Measurements from ENCODE around the gene ZNF221. TPM values are rescaled to one million over a fixed set of nuclear protein-coding genes. Genes with fewer than 3 reads are reported as not detected.

ZNF221 gene
- total and polyA plus RNA-seq, 9 of the 15 experiments (the other 6 are each of a cell fraction or from before 2014, with no cell fraction given): 0.32 to 1.4 (median 0.45) TPM

DNA sequence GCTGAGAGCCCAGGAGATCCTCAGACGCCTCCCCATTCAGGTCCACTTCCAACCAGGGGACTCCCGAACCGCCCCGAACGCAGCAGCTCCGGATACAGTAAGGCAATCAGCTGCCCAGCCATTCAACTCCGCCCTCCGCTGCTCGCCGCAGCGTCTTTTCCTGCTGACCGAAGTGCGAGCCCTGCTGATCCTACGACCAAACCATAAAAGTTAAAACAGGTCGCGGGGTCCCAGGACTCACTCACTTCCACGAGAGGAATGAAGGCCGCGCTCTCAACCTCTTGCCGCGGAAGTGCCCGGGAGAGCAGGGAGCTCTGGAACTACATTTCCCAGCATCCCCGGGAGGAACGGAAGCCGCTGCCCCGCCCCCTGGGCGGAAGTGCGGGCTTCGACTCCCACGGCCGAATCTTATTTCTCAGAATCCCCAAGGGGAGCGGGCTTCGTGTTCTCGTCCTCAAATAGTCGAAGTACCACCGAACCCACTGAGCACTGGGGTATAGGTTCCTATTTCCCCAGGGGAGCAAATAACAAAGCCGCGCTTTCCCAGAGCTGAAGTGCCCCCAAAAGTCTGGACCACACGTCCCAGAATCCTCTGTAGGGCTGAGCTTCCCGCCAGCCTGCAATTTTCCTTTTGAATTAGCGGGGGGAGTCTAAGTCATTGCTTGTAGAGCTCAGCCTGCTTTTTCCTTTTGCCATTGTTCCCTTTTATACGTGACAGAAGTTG, 15.9 kb upstream of the ZNF221 start, which contains the start of gene ZNF45 (continued):
- TF ChIP-seq, protein P1, sequence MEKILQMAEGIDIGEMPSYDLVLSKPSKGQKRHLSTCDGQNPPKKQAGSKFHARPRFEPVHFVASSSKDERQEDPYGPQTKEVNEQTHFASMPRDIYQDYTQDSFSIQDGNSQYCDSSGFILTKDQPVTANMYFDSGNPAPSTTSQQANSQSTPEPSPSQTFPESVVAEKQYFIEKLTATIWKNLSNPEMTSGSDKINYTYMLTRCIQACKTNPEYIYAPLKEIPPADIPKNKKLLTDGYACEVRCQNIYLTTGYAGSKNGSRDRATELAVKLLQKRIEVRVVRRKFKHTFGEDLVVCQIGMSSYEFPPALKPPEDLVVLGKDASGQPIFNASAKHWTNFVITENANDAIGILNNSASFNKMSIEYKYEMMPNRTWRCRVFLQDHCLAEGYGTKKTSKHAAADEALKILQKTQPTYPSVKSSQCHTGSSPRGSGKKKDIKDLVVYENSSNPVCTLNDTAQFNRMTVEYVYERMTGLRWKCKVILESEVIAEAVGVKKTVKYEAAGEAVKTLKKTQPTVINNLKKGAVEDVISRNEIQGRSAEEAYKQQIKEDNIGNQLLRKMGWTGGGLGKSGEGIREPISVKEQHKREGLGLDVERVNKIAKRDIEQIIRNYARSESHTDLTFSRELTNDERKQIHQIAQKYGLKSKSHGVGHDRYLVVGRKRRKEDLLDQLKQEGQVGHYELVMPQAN (IDR thresholded peaks at IDR 0.05; ENCODE audit: borderline replicate concordance): 0 out of 2 replicates have a peak, but pooled peaks have one; percentile 28
- no peak for TF ChIP-seq JUNB (CRISPR knock-in tag; conservative IDR thresholded peaks at IDR 0.05)
- TF ChIP-seq, protein P2, sequence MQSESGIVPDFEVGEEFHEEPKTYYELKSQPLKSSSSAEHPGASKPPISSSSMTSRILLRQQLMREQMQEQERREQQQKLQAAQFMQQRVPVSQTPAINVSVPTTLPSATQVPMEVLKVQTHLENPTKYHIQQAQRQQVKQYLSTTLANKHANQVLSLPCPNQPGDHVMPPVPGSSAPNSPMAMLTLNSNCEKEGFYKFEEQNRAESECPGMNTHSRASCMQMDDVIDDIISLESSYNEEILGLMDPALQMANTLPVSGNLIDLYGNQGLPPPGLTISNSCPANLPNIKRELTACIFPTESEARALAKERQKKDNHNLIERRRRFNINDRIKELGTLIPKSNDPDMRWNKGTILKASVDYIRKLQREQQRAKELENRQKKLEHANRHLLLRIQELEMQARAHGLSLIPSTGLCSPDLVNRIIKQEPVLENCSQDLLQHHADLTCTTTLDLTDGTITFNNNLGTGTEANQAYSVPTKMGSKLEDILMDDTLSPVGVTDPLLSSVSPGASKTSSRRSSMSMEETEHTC (IDR thresholded peaks at IDR 0.05): no peak
- no peak for TF ChIP-seq GTF2F1 (IDR thresholded peaks at IDR 0.05; ENCODE audit: low read depth, low read length)
- TF ChIP-seq ZNF263 (CRISPR knock-in tag; IDR thresholded peaks at IDR 0.05; ENCODE audit: borderline replicate concordance): no peak
- TF ChIP-seq, protein P3, sequence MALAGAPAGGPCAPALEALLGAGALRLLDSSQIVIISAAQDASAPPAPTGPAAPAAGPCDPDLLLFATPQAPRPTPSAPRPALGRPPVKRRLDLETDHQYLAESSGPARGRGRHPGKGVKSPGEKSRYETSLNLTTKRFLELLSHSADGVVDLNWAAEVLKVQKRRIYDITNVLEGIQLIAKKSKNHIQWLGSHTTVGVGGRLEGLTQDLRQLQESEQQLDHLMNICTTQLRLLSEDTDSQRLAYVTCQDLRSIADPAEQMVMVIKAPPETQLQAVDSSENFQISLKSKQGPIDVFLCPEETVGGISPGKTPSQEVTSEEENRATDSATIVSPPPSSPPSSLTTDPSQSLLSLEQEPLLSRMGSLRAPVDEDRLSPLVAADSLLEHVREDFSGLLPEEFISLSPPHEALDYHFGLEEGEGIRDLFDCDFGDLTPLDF (CRISPR knock-in tag; IDR thresholded peaks at IDR 0.05): no peak
- no peak; the same call in 1 of the 2 replicates for TF ChIP-seq KLF16 (IDR thresholded peaks at IDR 0.05)
- TF ChIP-seq LEF1 (IDR thresholded peaks at IDR 0.05): no peak
- peak; percentile 85 for TF ChIP-seq CXXC5 (CRISPR knock-in tag; IDR thresholded peaks at IDR 0.05)
- no peak for TF ChIP-seq GTF2E2 (tag; IDR thresholded peaks at IDR 0.05)
- no peak for TF ChIP-seq NELFE (IDR thresholded peaks at IDR 0.05; ENCODE audit: insufficient read depth, insufficient read length)
- TF ChIP-seq SREBF2 (CRISPR knock-in tag; IDR thresholded peaks at IDR 0.05): no peak
- TF ChIP-seq SREBF1 (IDR thresholded peaks at IDR 0.05; ENCODE audit: borderline replicate concordance, low read depth, low read length): no peak
- no peak for TF ChIP-seq RBM25 (IDR thresholded peaks at IDR 0.05; ENCODE audit: low read depth, low read length, severe bottlenecking)
- TF ChIP-seq, protein P4, sequence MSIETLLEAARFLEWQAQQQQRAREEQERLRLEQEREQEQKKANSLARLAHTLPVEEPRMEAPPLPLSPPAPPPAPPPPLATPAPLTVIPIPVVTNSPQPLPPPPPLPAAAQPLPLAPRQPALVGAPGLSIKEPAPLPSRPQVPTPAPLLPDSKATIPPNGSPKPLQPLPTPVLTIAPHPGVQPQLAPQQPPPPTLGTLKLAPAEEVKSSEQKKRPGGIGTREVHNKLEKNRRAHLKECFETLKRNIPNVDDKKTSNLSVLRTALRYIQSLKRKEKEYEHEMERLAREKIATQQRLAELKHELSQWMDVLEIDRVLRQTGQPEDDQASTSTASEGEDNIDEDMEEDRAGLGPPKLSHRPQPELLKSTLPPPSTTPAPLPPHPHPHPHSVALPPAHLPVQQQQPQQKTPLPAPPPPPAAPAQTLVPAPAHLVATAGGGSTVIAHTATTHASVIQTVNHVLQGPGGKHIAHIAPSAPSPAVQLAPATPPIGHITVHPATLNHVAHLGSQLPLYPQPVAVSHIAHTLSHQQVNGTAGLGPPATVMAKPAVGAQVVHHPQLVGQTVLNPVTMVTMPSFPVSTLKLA (conservative IDR thresholded peaks at IDR 0.05): peak in 1 of 2 experiments; percentile 57; a peak in 1 of 4 replicates
- TF ChIP-seq ZNF57 (CRISPR knock-in tag; IDR thresholded peaks at IDR 0.05): no peak
- TF ChIP-seq, protein P5, sequence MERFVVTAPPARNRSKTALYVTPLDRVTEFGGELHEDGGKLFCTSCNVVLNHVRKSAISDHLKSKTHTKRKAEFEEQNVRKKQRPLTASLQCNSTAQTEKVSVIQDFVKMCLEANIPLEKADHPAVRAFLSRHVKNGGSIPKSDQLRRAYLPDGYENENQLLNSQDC (CRISPR knock-in tag; IDR thresholded peaks at IDR 0.05): no peak
- no peak for TF ChIP-seq ZNF232 (CRISPR knock-in tag; IDR thresholded peaks at IDR 0.05)
- no peak for TF ChIP-seq NFE2L1 (tag; IDR thresholded peaks at IDR 0.05; ENCODE audit: borderline replicate concordance, low read depth)
- TF ChIP-seq L3MBTL2 (IDR thresholded peaks at IDR 0.05): peak; percentile 86
